Smooth muscle cell (in vitro differentiated cells): Measurements from ENCODE around the gene JAG1. TPM values are rescaled to one million over a fixed set of nuclear protein-coding genes. Genes with fewer than 3 reads are reported as not detected.

Experiments used
- DNase-seq: peaks from one replicate; lab custom pipeline; 2025; ENCODE audit not compliant: unreplicated experiment; lab: John Stamatoyannopoulos, UW
- H2AFZ ChIP-seq: fragments of 200-600 bp; sonication (generic); 2 replicates; pipeline ENCODE4 v1.6.0; 2016; ENCODE audit warnings: antibody characterized with exemption, low read depth, mild to moderate bottlenecking
- H3F3A ChIP-seq: fragments of 200-600 bp; sonication (generic); 2 replicates; pipeline ENCODE4 v1.6.0; 2017; ENCODE audit warnings: antibody characterized with exemption, low read depth
- H3K27ac ChIP-seq: fragments of 200-600 bp; sonication (generic); 2 replicates; pipeline ENCODE4 v1.5.1; 2016; ENCODE audit warnings: low read depth, mild to moderate bottlenecking
- H3K27me3 ChIP-seq: fragments of 200-600 bp; sonication (generic); 2 replicates; pipeline ENCODE4 v1.6.1; 2016; ENCODE audit warnings: low read depth, mild to moderate bottlenecking
- H3K36me3 ChIP-seq: fragments of 200-600 bp; sonication (generic); 2 replicates; pipeline ENCODE4 v1.5.1; 2016; ENCODE audit warnings: low read depth
- H3K4me1 ChIP-seq: fragments of 200-600 bp; sonication (generic); 2 replicates; pipeline ENCODE4 v1.5.1; 2016; ENCODE audit warnings: low read depth
- H3K4me2 ChIP-seq: fragments of 200-600 bp; sonication (generic); 2 replicates; pipeline ENCODE4 v1.6.0; 2016; ENCODE audit warnings: mild to moderate bottlenecking
- H3K4me3 ChIP-seq: fragments of 200-600 bp; sonication (generic); 2 replicates; pipeline ENCODE4 v1.5.1; 2016; ENCODE audit warnings: mild to moderate bottlenecking
- H3K79me2 ChIP-seq: fragments of 200-600 bp; sonication (generic); 2 replicates; pipeline ENCODE4 v1.6.0; 2016; ENCODE audit warnings: low read depth, mild to moderate bottlenecking
- H3K9ac ChIP-seq: fragments of 200-600 bp; sonication (generic); 2 replicates; pipeline ENCODE4 v1.6.0; 2016; ENCODE audit warnings: low read depth
- H3K9me3 ChIP-seq: fragments of 200-600 bp; sonication (generic); replicated peaks from 2 replicates; pipeline ENCODE4 v1.5.1; 2016; ENCODE audit warnings: low read depth
- H4K20me1 ChIP-seq: fragments of 200-600 bp; sonication (generic); 2 replicates; pipeline ENCODE4 v1.6.0; 2016; ENCODE audit warnings: low read depth
- CTCF ChIP-seq: fragments of 200-600 bp; sonication (generic); IDR thresholded peaks from 2 replicates; pipeline ENCODE4 v1.5.1; 2017; ENCODE audit warnings: borderline replicate concordance, mild to moderate bottlenecking, antibody characterized with exemption; ENCODE audit not compliant: insufficient read depth, poor library complexity, severe bottlenecking
- WGBS: methylation state at CpG from one replicate; pipeline ENCODE4 v1.1.7; 2016; ENCODE audit warnings: low lambda C conversion rate; 5-methylcytosine and 5-hydroxymethylcytosine counted together
- polyA plus RNA-seq: library from polyadenylated mRNA; unstranded; fragments of >200 nt; fragmentation: Nextera tagmentation; extraction: Ambion mirVana; gene quantifications from 2 replicates; pipeline ENCODE4 v1.2.1, GENCODE V29; 2016
- total RNA-seq: library from RNA; depleted of rRNA; stranded (reverse); fragments of >200 nt; gene quantifications from 2 replicates; pipeline ENCODE4 v1.2.3, GENCODE V29; 2014

JAG1 gene
- total and polyA plus RNA-seq, 2 experiments from 2014 or later = 45.0 to 126 TPM

- Histone ChIP-seq H3K79me2 (peaks cover 10% of the 10 kb centered on the region), H3K4me1 (peaks cover 55% of the 10 kb centered on the region)
Observed at GRCh38 chr20:10640897-10641296, 32.9 kb downstream of the JAG1 start.

GRCh38 chr20:10639737-10640556, 33.9 kb downstream of the JAG1 start:
- WGBS = 94% methylated on average over 18 of the region's 18 CpGs
- Histone ChIP-seq H3K4me3 (no peak overlapping the region), H3K79me2 (peaks cover 10% of the 10 kb centered on the region), H3K9ac (no peak overlapping the region), H3K4me2 (no peak overlapping the region), H2AFZ (no peak overlapping the region), H3K9me3 (no peaks in the 10 kb centered on the region), H4K20me1 (peaks cover 19% of the 10 kb centered on the region), H3K36me3 (peaks cover 6% of the 10 kb centered on the region), H3K27me3 (no peaks in the 10 kb centered on the region), H3F3A (peaks cover 52% of the 10 kb centered on the region), H3K27ac (no peak overlapping the region), H3K4me1 (peaks cover 63% of the 10 kb centered on the region)
- TF ChIP-seq CTCF = no peak
- no peak for DNase-seq

More at GRCh38 chr20:10640897-10641296, 32.9 kb downstream of the JAG1 start:
- TF ChIP-seq CTCF = no peak
- Histone ChIP-seq H2AFZ (no peak overlapping the region), H3K4me2 (no peak overlapping the region), H3F3A (peaks cover 59% of the 10 kb centered on the region), H3K9ac (no peak overlapping the region), H4K20me1 (peaks cover 20% of the 10 kb centered on the region), H3K27ac (no peak overlapping the region), H3K4me3 (no peak overlapping the region), H3K36me3 (peaks cover 6% of the 10 kb centered on the region), H3K9me3 (no peaks in the 10 kb centered on the region), H3K27me3 (no peaks in the 10 kb centered on the region)
- no peak for DNase-seq
- WGBS = 93% methylated on average over 12 of the region's 12 CpGs

- H3K4me1 ChIP-seq = peaks cover 63% of the 10 kb centered on the region
Observed at GRCh38 chr20:10639077-10639736, 34.6 kb downstream of the JAG1 start.

More at GRCh38 chr20:10639077-10639736, 34.6 kb downstream of the JAG1 start:
- Histone ChIP-seq H3K4me3 (no peak overlapping the region), H3K36me3 (peaks cover 6% of the 10 kb centered on the region), H3K9ac (no peak overlapping the region), H3F3A (peaks cover 48% of the 10 kb centered on the region), H3K27ac (no peak overlapping the region), H3K79me2 (peaks cover 10% of the 10 kb centered on the region), H3K9me3 (no peaks in the 10 kb centered on the region), H3K4me2 (no peak overlapping the region), H2AFZ (no peak overlapping the region), H4K20me1 (peaks cover 19% of the 10 kb centered on the region), H3K27me3 (no peaks in the 10 kb centered on the region)
- no peak for TF ChIP-seq CTCF
- DNase-seq = no peak
- WGBS = 96% methylated on average over 23 of the region's 23 CpGs
